H1 (cell line): Measurements from ENCODE around the gene CLPX. TPM values are rescaled to one million over a fixed set of nuclear protein-coding genes. Genes with fewer than 3 reads are reported as not detected.

Experiments used
- CEBPB ChIP-seq: IDR thresholded peaks from 2 replicates; pipeline ENCODE4 v1.6.1; 2012; ENCODE audit warnings: low read depth, low read length
- CREB1 ChIP-seq: IDR thresholded peaks from 2 replicates; pipeline ENCODE4 v1.6.1; 2012; ENCODE audit warnings: inconsistent platforms
- FOSL1 ChIP-seq: IDR thresholded peaks from 2 replicates; pipeline ENCODE4 v1.6.1; 2011; ENCODE audit warnings: mild to moderate bottlenecking, low read depth, low read length, moderate library complexity; ENCODE audit not compliant: insufficient read depth
- polyA plus RNA-seq, 7 experiments: library from polyadenylated mRNA; depleted of rRNA in 3 of 7; stranded (reverse) in 5 of 7; unstranded in 2 of 7; fragments of >200 nt in 5 of 7; fragments of 200-250 nt in 2 of 7; gene quantifications; 1 replicate in 5 of 7; 2 replicates in 1 of 7; 4 replicates in 1 of 7; pipeline versions ENCODE4 v1.2.1 to v1.2.3, GENCODE V29; 2011 to 2013; ENCODE audit warnings: missing spikeins in 2 of 7, mixed read lengths in 2 of 7
- total RNA-seq: library from RNA; stranded (reverse); fragmentation: NEBNext Ultra II Directional; extraction: Animal tissue kit (Norgen Biotek cat#: 25700); gene quantifications from 2 replicates; pipeline ENCODE4 v1.2.1, GENCODE V29; 2021

The CLPX gene
- total and polyA plus RNA-seq, 2 of the 8 experiments (the other 6 are each of a cell fraction or from before 2014, with no cell fraction given): 10.5 to 53.6 TPM

- TF ChIP-seq CREB1: no peak
- no peak for TF ChIP-seq CEBPB
- TF ChIP-seq FOSL1: no peak
Measured at GRCh38 chr15:65204236-65204930, 19.2 kb upstream of the CLPX start (continued).
